Measurements from ENCODE around the gene NR1I2.

DNA sequence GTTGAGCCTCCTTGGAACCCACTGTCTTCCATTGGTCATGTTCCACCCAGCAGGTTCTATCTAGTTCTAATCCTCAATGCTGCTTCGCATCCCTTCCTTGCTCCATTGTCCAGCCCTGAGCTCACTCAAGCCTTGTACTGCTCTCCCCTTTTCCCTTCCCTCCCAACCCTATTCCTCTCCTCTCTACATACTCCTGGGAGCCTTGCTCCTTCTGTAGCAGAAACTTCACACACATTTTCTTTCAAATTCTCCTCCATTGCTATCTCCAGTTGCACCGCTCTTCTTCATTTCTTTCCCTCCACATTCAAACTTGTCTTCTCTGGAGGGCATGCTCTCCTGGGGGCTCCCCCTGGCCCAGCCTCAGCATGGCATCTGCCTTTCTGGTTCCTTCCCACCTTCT, 14.5 kb downstream of the NR1I2 start:
- TF ChIP-seq, protein P1, sequence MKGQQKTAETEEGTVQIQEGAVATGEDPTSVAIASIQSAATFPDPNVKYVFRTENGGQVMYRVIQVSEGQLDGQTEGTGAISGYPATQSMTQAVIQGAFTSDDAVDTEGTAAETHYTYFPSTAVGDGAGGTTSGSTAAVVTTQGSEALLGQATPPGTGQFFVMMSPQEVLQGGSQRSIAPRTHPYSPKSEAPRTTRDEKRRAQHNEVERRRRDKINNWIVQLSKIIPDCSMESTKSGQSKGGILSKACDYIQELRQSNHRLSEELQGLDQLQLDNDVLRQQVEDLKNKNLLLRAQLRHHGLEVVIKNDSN (IDR thresholded peaks at IDR 0.05), result no peak
- no peak for TF ChIP-seq TCF12 (IDR thresholded peaks at IDR 0.05; ENCODE audit: low read depth)
- TF ChIP-seq, protein P2, sequence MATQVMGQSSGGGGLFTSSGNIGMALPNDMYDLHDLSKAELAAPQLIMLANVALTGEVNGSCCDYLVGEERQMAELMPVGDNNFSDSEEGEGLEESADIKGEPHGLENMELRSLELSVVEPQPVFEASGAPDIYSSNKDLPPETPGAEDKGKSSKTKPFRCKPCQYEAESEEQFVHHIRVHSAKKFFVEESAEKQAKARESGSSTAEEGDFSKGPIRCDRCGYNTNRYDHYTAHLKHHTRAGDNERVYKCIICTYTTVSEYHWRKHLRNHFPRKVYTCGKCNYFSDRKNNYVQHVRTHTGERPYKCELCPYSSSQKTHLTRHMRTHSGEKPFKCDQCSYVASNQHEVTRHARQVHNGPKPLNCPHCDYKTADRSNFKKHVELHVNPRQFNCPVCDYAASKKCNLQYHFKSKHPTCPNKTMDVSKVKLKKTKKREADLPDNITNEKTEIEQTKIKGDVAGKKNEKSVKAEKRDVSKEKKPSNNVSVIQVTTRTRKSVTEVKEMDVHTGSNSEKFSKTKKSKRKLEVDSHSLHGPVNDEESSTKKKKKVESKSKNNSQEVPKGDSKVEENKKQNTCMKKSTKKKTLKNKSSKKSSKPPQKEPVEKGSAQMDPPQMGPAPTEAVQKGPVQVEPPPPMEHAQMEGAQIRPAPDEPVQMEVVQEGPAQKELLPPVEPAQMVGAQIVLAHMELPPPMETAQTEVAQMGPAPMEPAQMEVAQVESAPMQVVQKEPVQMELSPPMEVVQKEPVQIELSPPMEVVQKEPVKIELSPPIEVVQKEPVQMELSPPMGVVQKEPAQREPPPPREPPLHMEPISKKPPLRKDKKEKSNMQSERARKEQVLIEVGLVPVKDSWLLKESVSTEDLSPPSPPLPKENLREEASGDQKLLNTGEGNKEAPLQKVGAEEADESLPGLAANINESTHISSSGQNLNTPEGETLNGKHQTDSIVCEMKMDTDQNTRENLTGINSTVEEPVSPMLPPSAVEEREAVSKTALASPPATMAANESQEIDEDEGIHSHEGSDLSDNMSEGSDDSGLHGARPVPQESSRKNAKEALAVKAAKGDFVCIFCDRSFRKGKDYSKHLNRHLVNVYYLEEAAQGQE (IDR thresholded peaks at IDR 0.05; ENCODE audit: low read depth), result no peak
- TF ChIP-seq, protein P3, sequence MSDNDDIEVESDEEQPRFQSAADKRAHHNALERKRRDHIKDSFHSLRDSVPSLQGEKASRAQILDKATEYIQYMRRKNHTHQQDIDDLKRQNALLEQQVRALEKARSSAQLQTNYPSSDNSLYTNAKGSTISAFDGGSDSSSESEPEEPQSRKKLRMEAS (IDR thresholded peaks at IDR 0.05), result no peak
- TF ChIP-seq TAF1 (IDR thresholded peaks at IDR 0.05; ENCODE audit: low read depth), result no peak
- TF ChIP-seq CREB1 (IDR thresholded peaks at IDR 0.05; ENCODE audit: low read depth), result no peak
- TF ChIP-seq FOXM1 (IDR thresholded peaks at IDR 0.05; ENCODE audit: borderline replicate concordance, low read depth), result no peak

All from Ishikawa (cell line).